Measurements from ENCODE around the gene FGFR2. TPM values are rescaled to one million over a fixed set of nuclear protein-coding genes. Genes with fewer than 3 reads are reported as not detected.
A peak's percentile ranks its signal among the peaks of the same experiment; 100 is the strongest.

The FGFR2 gene
- total RNA-seq, 1 donor from 2014 or later: 135 TPM

GRCh38 chr10:121452581-121452980 lies 145.7 kb downstream of the FGFR2 start:
- DNase-seq (ENCODE audit: low spot score): no peak

GRCh38 chr10:121450247-121450646 lies 148.0 kb downstream of the FGFR2 start:
- DNase-seq (ENCODE audit: low spot score): no peak

GRCh38 chr10:121449482-121449924 lies 148.7 kb downstream of the FGFR2 start:
- DNase-seq (ENCODE audit: low spot score): peak; percentile 27

GRCh38 chr10:121448766-121449421 lies 149.3 kb downstream of the FGFR2 start:
- no peak for DNase-seq (ENCODE audit: low spot score)

GRCh38 chr10:121444520-121445165 lies 153.6 kb downstream of the FGFR2 start:
- no peak for DNase-seq (ENCODE audit: low spot score)

GRCh38 chr10:121442086-121442935 lies 155.9 kb downstream of the FGFR2 start:
- DNase-seq (ENCODE audit: low spot score): no peak

- DNase-seq (ENCODE audit: low spot score): no peak
Measured at GRCh38 chr10:121440461-121440860, 157.8 kb downstream of the FGFR2 start.

GRCh38 chr10:121438333-121438732 lies 159.9 kb downstream of the FGFR2 start:
- no peak for DNase-seq (ENCODE audit: low spot score)

GRCh38 chr10:121437596-121437995 lies 160.6 kb downstream of the FGFR2 start:
- no peak for DNase-seq (ENCODE audit: low spot score)

GRCh38 chr10:121436630-121437341 lies 161.5 kb downstream of the FGFR2 start:
- no peak for DNase-seq (ENCODE audit: low spot score)

- DNase-seq (ENCODE audit: low spot score): no peak
Measured at GRCh38 chr10:121436281-121436629, 162.0 kb downstream of the FGFR2 start.

- no peak for DNase-seq (ENCODE audit: low spot score)
Measured at GRCh38 chr10:121435099-121435875, 163.0 kb downstream of the FGFR2 start.

- no peak for DNase-seq (ENCODE audit: low spot score)
Measured at GRCh38 chr10:121433965-121434364, 164.3 kb downstream of the FGFR2 start.

GRCh38 chr10:121428867-121429266 lies 169.4 kb downstream of the FGFR2 start:
- DNase-seq (ENCODE audit: low spot score): no peak
